NB4 (cell line): ENCODE measurements around the gene PDE3B.

Experiments
- MYC ChIP-seq: IDR thresholded peaks from 2 replicates; pipeline ENCODE4 v1.6.1; 2011; ENCODE audit warnings: low read depth, low read length
- POLR2A ChIP-seq: IDR thresholded peaks from 2 replicates; pipeline ENCODE4 v1.6.1; 2011; ENCODE audit warnings: mild to moderate bottlenecking; ENCODE audit not compliant: insufficient read length; ENCODE audit errors: extremely low read depth
- TF ChIP-seq, protein P1 (sequence below): IDR thresholded peaks from one replicate; pipeline ENCODE4 v1.5.1; 2012; ENCODE audit warnings: low read depth, low read length
- TF ChIP-seq, protein P2 (sequence below): IDR thresholded peaks from 2 replicates; pipeline ENCODE4 v1.6.1; 2011; ENCODE audit warnings: low read depth, low read length

DNA sequence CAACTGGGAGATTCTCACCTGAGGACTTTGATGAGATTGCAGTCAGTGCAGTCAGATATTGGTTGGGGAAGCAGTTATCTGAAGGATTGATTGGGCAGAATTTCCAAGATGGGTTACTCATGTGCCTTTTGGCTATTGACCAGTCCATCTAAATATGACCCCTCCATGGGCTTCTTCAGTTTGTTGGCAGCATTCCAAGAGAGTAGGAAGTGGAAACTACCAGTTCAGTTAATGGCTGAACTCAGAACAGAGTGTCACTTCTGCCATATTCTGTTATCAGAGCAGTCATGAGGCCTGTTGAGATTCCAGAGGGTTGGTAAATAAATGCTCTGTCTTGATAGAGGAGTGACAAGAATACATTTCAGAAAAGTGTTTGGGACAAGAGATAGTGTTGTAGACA lies 177.4 kb downstream of the PDE3B start:
- TF ChIP-seq, protein P1, sequence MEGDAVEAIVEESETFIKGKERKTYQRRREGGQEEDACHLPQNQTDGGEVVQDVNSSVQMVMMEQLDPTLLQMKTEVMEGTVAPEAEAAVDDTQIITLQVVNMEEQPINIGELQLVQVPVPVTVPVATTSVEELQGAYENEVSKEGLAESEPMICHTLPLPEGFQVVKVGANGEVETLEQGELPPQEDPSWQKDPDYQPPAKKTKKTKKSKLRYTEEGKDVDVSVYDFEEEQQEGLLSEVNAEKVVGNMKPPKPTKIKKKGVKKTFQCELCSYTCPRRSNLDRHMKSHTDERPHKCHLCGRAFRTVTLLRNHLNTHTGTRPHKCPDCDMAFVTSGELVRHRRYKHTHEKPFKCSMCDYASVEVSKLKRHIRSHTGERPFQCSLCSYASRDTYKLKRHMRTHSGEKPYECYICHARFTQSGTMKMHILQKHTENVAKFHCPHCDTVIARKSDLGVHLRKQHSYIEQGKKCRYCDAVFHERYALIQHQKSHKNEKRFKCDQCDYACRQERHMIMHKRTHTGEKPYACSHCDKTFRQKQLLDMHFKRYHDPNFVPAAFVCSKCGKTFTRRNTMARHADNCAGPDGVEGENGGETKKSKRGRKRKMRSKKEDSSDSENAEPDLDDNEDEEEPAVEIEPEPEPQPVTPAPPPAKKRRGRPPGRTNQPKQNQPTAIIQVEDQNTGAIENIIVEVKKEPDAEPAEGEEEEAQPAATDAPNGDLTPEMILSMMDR = no peak
- TF ChIP-seq, protein P2, sequence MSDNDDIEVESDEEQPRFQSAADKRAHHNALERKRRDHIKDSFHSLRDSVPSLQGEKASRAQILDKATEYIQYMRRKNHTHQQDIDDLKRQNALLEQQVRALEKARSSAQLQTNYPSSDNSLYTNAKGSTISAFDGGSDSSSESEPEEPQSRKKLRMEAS = no peak
- TF ChIP-seq POLR2A = no peak
- no peak for TF ChIP-seq MYC
